HG03442 (cell line): Measurements from ENCODE around the gene ZNF620.
"Not testable (repeated sequence)": the region's sequence is repeated elsewhere in the genome, so short reads cannot be mapped to it uniquely, and the experiment has no call there.

Source experiments
- ATAC-seq: cut with Tn5 transposase; IDR thresholded peaks from one replicate; pipeline ENCODE4 v1.9.1; 2021; ENCODE audit warnings: mild to moderate bottlenecking, moderate library complexity; ENCODE audit not compliant: unreplicated experiment

Gene ZNF620

GRCh38 chr3:40505599-40506462, at the start of gene ZNF620:
ZNF620 (plus strand) TSS chr3:40506039; CDS start chr3:40506353, 314 bp downstream.
- ATAC-seq = peak; percentile 77

GRCh38 chr3:40456279-40456939, 49.4 kb upstream of the ZNF620 start:
- no peak for ATAC-seq

GRCh38 chr3:40456940-40457823, 48.7 kb upstream of the ZNF620 start, which contains the start of gene RPL14:
RPL14 (plus strand) TSS chr3:40457339; CDS start chr3:40457472, 133 bp downstream.
- peak; percentile 59 for ATAC-seq

GRCh38 chr3:40458473-40458872, 47.4 kb upstream of the ZNF620 start:
- ATAC-seq = no peak

DNA sequence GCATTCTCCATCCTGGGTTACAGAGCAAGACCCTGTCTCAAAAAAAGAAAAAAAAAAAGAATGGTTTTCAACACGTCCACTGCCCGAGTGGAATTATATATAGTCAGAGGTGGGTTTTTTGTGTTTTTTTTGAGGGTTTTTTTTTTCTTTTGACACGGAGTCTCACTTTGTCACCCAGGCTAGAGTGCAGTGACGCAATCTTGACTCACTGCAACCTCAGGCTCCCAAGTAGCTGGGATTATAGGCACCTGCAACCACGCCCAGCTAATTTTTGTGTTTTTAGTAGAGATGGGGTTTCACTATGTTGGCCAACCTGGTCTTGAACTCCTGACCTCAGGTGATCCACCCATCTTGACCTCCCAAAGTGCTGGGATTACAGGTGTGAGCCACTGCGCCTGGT, 45.4 kb upstream of the ZNF620 start:
- not testable (repeated sequence) for ATAC-seq

- no peak for ATAC-seq
These were observed 44.7 kb upstream of the ZNF620 start for GRCh38 chr3:40461161-40461560.

- ATAC-seq = not testable (repeated sequence)
These were observed 43.0 kb upstream of the ZNF620 start for GRCh38 chr3:40462838-40463237.

DNA sequence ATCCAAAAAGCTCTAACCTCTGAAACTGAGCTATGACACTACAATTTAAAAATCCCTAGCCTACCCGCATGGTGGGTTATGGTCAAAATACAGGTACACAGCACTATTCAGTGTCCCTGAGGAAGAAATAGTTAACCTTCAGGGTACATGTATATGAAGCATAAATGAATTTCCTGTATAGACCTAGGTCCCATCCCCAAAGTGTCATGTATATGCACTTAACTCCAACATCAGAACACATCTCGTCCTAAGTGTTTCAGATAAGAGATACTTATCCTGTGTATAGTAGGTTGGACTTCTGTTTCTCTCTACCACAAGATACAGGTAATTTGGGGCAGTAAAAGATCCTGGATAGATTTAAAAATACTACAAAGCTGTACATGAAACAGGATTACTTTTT, 42.3 kb upstream of the ZNF620 start:
- ATAC-seq = no peak

DNA sequence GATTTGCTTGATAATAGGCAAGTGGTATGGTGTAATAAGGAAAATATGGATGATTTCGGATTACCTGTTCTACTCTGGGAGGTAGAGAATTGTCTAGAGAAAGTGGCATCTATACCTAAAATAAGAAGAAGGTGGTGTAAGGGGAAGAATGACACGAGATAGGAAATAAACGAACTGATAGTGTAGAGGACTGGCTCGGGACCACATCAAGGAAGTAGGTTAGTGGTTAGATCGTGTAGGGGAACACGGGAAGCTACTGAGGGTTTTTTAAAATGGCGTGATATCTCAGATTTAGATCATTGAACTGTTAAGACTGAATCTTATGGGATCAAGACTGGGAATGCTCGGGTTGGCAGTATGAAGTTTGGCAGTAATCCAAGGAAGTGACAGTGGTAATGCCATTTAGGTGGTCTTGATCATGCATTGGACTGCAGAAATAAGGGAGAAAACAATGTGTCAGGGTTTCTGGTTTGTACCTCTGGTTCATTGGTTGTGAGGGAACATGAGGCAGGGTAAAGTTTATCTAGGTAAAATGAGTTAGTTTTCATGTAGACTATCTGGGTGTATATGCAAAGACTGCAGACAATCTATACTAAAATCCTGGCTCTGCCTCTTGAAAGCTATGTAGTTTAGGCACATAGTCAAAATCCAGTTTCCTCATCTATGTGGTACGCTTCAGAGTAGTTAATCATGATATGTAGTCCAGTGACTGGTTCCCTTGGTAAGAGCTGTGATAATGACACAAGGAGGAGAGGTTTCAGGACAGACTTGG, 41.3 kb upstream of the ZNF620 start:
- no peak for ATAC-seq

DNA sequence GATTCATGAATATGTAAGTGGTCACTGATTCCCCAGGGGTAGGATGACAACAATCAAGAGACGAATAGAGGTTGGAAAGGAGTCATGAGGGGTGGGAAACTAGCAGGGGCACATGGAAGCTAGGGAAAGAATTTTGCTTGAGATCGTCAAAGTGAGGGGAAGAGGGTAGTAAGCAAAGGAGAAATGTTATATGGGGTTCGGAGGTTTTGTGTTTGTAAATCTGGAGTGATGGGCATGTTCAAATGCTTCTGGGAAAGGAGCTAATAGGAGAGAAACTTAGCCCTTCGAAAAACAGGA, 40.8 kb upstream of the ZNF620 start:
- no peak for ATAC-seq

DNA sequence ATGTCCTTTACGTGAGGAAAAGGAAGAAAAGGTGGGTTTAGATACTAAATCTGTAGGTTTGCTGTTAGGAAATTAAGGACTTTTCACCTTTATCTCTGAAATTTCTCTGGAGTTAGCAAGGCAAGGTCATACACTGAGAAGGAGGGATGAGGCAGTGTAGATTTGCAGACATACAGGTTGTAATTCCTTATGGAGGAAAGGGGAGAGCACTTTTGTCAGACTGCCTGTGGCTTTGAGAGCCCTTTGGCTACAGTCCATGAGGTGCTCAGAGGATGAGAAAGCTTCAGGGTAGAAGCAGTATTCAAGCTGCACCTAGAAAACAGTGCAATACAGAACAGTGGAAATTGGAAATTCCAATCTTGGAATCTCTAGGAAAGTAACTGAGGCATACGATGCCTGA, 40.4 kb upstream of the ZNF620 start:
- no peak for ATAC-seq

DNA sequence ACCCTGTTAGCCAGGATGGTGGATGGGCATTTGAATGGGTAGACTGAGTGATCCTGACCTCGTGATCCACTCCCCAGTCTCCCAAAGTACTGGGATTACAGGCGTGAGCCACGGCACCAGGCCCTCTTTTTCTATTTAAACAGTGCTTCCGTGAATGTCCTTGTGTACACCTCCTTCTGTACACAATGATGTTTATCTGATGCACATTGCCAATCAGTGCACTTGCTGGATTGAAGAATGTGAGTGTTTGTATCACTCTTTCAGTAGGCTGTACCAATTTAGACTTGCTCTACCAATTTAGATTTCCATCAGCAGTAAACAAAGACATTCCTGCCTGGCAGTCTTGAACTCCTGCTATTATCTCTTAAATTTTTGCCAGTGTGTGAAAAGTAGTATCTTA, 37.8 kb upstream of the ZNF620 start:
- ATAC-seq = no peak

DNA sequence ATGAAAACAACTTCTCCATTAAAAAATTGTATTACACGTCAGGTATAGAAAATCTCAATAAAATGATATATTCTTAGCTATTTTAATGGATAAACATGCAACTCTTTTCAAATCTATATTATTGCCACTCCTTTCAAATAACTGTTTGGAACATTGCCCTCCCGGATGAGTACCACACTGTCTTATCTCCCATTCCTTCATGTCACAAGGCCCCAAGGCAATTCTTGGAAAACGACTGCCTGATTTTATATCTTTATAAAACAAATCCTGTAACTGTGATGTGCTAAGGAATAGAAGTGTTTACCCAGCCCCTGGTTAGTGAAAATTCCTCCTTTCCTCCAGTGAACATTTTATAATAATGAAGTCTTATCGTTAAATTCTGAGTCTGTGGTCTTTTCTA, 35.1 kb upstream of the ZNF620 start:
- ATAC-seq = no peak

DNA sequence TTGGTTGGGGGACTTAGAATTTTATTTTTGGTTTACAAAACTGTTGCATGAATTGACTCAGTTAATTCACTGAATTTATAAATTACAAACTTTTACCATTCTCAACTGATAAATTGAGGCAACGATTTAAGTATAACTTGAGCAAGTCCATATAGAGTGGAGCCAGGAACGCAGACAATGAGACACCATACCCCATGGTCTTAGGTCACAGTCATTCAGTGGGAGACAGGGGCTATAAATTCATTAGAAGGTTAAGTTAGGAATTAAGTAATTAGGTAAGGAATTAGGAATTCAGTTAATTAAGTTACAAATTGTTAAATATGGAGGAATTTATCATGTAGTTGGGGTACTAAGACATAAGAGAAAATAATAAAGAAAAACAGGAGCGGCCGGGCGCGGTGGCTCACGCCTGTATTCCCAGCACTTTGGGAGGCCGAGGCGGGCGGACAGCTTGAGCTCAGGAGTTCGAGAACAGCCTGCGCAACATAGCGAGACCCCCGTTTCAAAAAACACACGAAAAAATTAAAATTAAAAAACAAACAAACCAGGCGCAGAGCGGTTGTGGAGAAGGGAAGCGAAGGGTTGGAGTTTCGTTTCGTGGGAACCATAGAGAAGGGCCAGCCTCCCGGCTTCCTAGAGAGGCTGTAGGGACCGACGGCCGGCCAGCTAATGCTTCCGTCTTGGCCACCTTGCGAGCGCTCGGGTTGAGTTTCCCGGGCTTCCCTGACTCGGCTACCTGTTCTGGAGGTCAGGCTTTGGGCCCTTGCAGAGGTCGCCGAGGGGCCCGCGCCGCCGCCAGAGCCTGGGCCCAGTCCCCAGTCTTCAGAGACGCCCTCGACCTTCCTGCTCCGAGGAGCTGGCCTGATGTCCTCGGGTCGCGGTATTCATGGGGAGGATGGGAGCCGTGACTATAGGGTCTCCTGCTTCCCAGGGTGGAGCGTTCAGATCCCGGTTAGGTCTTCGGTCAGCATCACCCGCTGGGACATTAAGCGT, 29.1 kb upstream of the ZNF620 start, which contains the start of gene ZNF619:
ZNF619 (plus strand) TSS at position 645 of the 993 bp plus-strand sequence. CDS start 858 bp downstream, outside the sequence.
- ATAC-seq = peak; percentile 86

DNA sequence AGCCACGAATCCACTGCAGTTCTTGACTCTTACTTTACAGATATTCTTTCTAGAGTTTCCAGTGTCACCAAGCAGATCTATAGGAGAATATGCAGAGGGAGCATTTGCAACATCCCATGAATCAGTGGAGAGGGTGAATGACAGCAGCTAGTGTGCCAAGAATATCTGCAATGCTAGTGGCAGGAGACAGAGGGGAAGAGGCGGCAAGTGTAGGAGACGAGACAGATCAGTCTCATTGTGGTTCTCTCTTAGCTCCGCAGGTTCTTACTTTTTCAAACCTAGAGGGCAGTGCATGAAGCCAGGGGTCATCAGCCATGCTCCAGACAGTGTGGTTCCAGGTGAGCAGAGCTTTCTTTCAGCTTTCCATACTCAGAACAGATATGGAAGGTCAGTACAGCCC, 28.2 kb upstream of the ZNF620 start:
- no peak for ATAC-seq

DNA sequence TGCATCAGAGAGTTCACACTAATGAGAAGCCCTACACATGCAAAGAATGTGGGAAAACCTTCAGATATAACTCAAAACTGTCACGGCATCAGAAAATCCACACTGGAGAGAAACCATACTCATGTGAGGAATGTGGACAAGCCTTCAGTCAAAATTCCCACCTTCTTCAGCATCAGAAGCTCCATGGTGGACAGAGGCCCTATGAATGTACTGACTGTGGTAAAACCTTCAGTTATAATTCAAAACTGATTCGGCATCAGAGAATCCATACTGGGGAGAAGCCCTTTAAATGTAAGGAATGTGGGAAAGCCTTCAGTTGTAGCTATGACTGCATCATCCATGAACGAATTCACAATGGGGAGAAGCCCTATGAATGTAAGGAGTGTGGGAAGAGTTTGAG, 18.7 kb upstream of the ZNF620 start:
- ATAC-seq = no peak

- ATAC-seq = no peak
These were observed 14.9 kb upstream of the ZNF620 start for GRCh38 chr3:40490916-40491315.

DNA sequence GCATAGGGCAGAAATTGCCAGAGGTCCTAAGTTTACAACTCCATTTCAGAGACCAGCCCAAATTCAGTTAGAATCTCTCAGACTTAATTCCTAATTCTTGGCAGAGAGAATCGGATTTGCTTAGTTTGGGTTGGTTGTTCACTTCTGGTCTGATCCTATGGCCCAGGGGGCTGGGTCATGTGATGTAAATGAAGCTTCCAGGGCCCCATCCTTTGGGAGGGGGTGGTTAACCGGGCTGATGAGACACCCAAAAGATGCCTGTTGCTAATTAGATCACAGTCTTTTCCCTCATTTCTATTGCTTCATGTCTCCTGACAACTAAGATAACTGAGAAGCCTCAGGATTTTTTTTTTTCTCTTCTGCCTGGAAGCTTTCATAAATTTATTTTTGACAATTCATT, 11.1 kb upstream of the ZNF620 start:
- ATAC-seq = no peak

DNA sequence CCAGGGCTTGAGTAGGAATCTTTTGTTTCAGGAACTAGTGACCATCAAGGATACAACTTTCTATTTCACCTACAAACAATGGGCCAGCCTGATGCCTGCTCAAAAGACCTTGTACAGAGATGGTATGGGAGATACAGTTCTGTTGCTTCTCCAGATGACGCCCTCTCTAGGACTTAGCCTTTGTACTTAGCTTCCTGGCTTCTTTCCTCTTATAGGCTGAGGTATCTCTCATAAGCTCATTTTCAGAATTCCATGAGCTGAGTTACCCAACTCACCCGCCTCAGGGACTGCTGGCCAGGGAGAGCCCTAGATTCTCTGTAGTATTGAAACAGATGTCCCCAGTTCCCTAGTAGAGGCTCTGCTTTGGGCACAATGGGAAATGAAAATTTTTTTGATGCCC, 8.6 kb upstream of the ZNF620 start:
- no peak for ATAC-seq
